HepG2 (cell line): ENCODE results near the gene CA10. TPM values are rescaled to one million over a fixed set of nuclear protein-coding genes. Genes with fewer than 3 reads are reported as not detected.

Source experiments
- ATAC-seq: fragments of 200-7000 bp; cut with Tn5 transposase; 3 replicates; pipeline ENCODE4 v1.9.1; 2020; ENCODE audit warnings: mild to moderate bottlenecking, moderate library complexity
- BruUV-seq: library from RNA; stranded (reverse); fragments of 400-500 nt; replicated peaks from 2 replicates; lab custom pipeline; 2021; lab: Mats Ljungman, UMichigan
- CTCF ChIA-PET: fragments of 300-600 bp; formaldehyde crosslinking; extraction: SDS; loops from one replicate; lab custom pipeline; 2021; ENCODE audit warnings: low total read pairs, inconsistent platforms, low intra/inter-chr PET ratio; lab: Yijun Ruan, JAX
- POLR2A ChIA-PET: fragments of 350-600 bp; sonication (Branson Sonifier 250); formaldehyde crosslinking; loops from one replicate; lab custom pipeline; 2020; ENCODE audit warnings: antibody characterized with exemption, inconsistent platforms; lab: Yijun Ruan, JAX
- DNase-seq: peaks from one replicate; pipeline ENCODE4 v3.0.0-alpha.2; 2015; ENCODE audit warnings: low spot score
- FAIRE-seq: peaks from 3 replicates; lab custom pipeline; 2011; peaks lifted over from hg19 to GRCh38; lab: Jason Lieb, UNC
- H2AFZ ChIP-seq: one replicate; pipeline ENCODE4 v1.6.1; 2011; ENCODE audit warnings: low read length, inconsistent platforms
- H3K27ac ChIP-seq: fragments of 300-600 bp; 3 replicates; pipeline ENCODE4 v1.8.0; 2011; ENCODE audit warnings: mixed run types, mild to moderate bottlenecking, mixed read lengths, low read length, inconsistent platforms; ENCODE audit not compliant: insufficient read depth; ENCODE audit errors: extremely low read length
- H3K27me3 ChIP-seq, 2 experiments: fragments of 200-600 bp in 1 of 2; 2 replicates in 1 of 2; 3 replicates in 1 of 2; pipeline versions ENCODE4 v1.6.0 to v1.8.0; 2011; ENCODE audit warnings: low read length in 2 of 2, mild to moderate bottlenecking in 2 of 2, moderate library complexity in 2 of 2, inconsistent platforms in 1 of 2; ENCODE audit not compliant: insufficient read depth in 2 of 2, control insufficient read depth in 1 of 2
- H3K36me3 ChIP-seq, 2 experiments: fragments of 200-600 bp in 1 of 2; replicated peaks in 1 of 2; 2 replicates in 1 of 2; 3 replicates in 1 of 2; pipeline versions ENCODE4 v1.5.1 to v1.8.0; 2011; ENCODE audit warnings: low read length in 2 of 2, inconsistent platforms in 1 of 2; ENCODE audit not compliant: insufficient read depth in 2 of 2, control insufficient read depth in 1 of 2
- H3K4me1 ChIP-seq: 2 replicates; pipeline ENCODE4 v1.5.1; 2012; ENCODE audit warnings: low read length, inconsistent platforms; ENCODE audit not compliant: insufficient read depth
- H3K4me2 ChIP-seq: 2 replicates; pipeline ENCODE4 v1.6.0; 2011; ENCODE audit warnings: low read depth, low read length, inconsistent platforms
- H3K4me3 ChIP-seq, 3 experiments: fragments of 200-600 bp in 1 of 3; sonication (generic), shearing (Covaris generic) in 1 of 3; replicated peaks in 1 of 3; 2 replicates each; pipeline ENCODE4 v1.5.1; 2011 to 2016; ENCODE audit warnings: low read length in 3 of 3, inconsistent platforms in 2 of 3, low read depth in 2 of 3, mild to moderate bottlenecking in 2 of 3, control low read depth in 1 of 3, mixed read lengths in 1 of 3; ENCODE audit not compliant: insufficient read depth in 1 of 3
- H3K79me2 ChIP-seq: one replicate; pipeline ENCODE4 v1.6.1; 2011; ENCODE audit warnings: low read length, inconsistent platforms; ENCODE audit not compliant: insufficient read depth
- H3K9ac ChIP-seq: 2 replicates; pipeline ENCODE4 v1.6.0; 2011; ENCODE audit warnings: mild to moderate bottlenecking, low read depth, low read length, inconsistent platforms; ENCODE audit not compliant: insufficient read depth
- H3K9me3 ChIP-seq: 2 replicates; pipeline ENCODE4 v1.5.1; 2012; ENCODE audit warnings: mild to moderate bottlenecking, low read length
- H4K20me1 ChIP-seq: 2 replicates; pipeline ENCODE4 v1.6.0; 2011; ENCODE audit warnings: inconsistent platforms, mild to moderate bottlenecking, low read length, moderate library complexity; ENCODE audit not compliant: insufficient read depth
- EHMT2 ChIP-seq: fragments of 200-600 bp; sonication (generic); IDR thresholded peaks from 2 replicates; pipeline ENCODE4 v1.7.0; 2017; ENCODE audit warnings: antibody characterized with exemption, low read depth, low read length, borderline replicate concordance
- EP300 ChIP-seq, 3 experiments: sonication (generic) in 1 of 3; formaldehyde crosslinking in 1 of 3; IDR thresholded peaks; 2 replicates each; pipeline versions ENCODE4 v1.5.1 to v1.6.1; 2011 to 2020; ENCODE audit warnings: low read depth in 2 of 3, low read length in 2 of 3, borderline replicate concordance in 1 of 3, improper control_type of control experiment in 1 of 3, mild to moderate bottlenecking in 1 of 3, missing genetic modification reagents in 1 of 3, moderate library complexity in 1 of 3
- HMGA1 ChIP-seq: sonication (generic); formaldehyde crosslinking; conservative IDR thresholded peaks from 2 replicates; pipeline ENCODE4 v1.4.0; 2020; ENCODE audit warnings: missing genetic modification reagents
- MAFK ChIP-seq, 2 experiments: IDR thresholded peaks in 1 of 2; conservative IDR thresholded peaks in 1 of 2; 2 replicates each; pipeline ENCODE4 v1.6.1; 2011; ENCODE audit warnings: improper control_type of control experiment in 2 of 2, low read length in 2 of 2
- NFRKB ChIP-seq: fragments of 450-650 bp; IDR thresholded peaks from 2 replicates; pipeline ENCODE4 v1.6.1; 2017
- PAWR ChIP-seq: sonication (generic); formaldehyde crosslinking; IDR thresholded peaks from 2 replicates; pipeline ENCODE4 v1.4.0; 2020; ENCODE audit warnings: missing genetic modification reagents, mild to moderate bottlenecking, borderline replicate concordance
- PHF20 ChIP-seq: sonication (generic); formaldehyde crosslinking; IDR thresholded peaks from 2 replicates; pipeline ENCODE4 v1.5.0; 2020; ENCODE audit warnings: mild to moderate bottlenecking, missing genetic modification reagents
- RAD21 ChIP-seq: fragments of 450-650 bp; formaldehyde crosslinking; IDR thresholded peaks from 2 replicates; pipeline ENCODE4 v1.5.0; 2020; ENCODE audit warnings: mild to moderate bottlenecking
- SAP130 ChIP-seq: IDR thresholded peaks from 2 replicates; pipeline ENCODE4 v1.6.1; 2016; ENCODE audit warnings: low read depth
- SCMH1 ChIP-seq: sonication (generic); formaldehyde crosslinking; IDR thresholded peaks from 2 replicates; pipeline ENCODE4 v1.9.0; 2021; ENCODE audit warnings: missing genetic modification reagents, mild to moderate bottlenecking, borderline replicate concordance
- ZFP37 ChIP-seq: sonication (generic); formaldehyde crosslinking; IDR thresholded peaks from 2 replicates; pipeline ENCODE4 v1.4.0; 2020; ENCODE audit warnings: missing genetic modification reagents, borderline replicate concordance
- ZNF788 ChIP-seq: sonication (generic); formaldehyde crosslinking; IDR thresholded peaks from 2 replicates; pipeline ENCODE4 v1.5.0; 2020; ENCODE audit warnings: mild to moderate bottlenecking, missing genetic modification reagents, borderline replicate concordance
- ZNF792 ChIP-seq: IDR thresholded peaks from 2 replicates; pipeline ENCODE4 v1.6.1; 2016
- WGBS: methylation state at CpG from one replicate; pipeline ENCODE4 v1.1.6; 2017; ENCODE audit warnings: low lambda C conversion rate; 5-methylcytosine and 5-hydroxymethylcytosine counted together
- in situ Hi-C: cut with HindIII; loops from 2 replicates; pipeline ENCODE4 v1.10.0; 2017; ENCODE audit warnings: low pct_unique_long_range_greater_than_20kb; ENCODE audit not compliant: extremely low pct_ligation_motif_present
- intact Hi-C: fragments of 100-400 bp; cut with micrococcal nuclease; formaldehyde crosslinking; loops from one replicate; pipeline ENCODE4 v1.10.0; 2022; ENCODE audit not compliant: unreplicated experiment
- polyA plus RNA-seq, 8 experiments: library from polyadenylated mRNA; depleted of rRNA in 3 of 8; stranded (reverse) in 7 of 8; unstranded in 1 of 8; fragments of >200 nt; fragmentation: Illumina TruSeq in 4 of 8; extraction: Trizol in 4 of 8; gene quantifications; 2 replicates each; pipeline versions ENCODE4 v1.2.1 to v1.2.3, GENCODE V29; 2011 to 2016; ENCODE audit warnings: low read depth in 4 of 8, missing spikeins in 1 of 8, mixed read lengths in 1 of 8; ENCODE audit not compliant: insufficient read depth in 1 of 8
- total RNA-seq, 5 experiments: library from RNA; depleted of rRNA; stranded (reverse); fragments of >200 nt; fragmentation: Illumina TruSeq; extraction: Trizol; gene quantifications; 2 replicates each; pipeline ENCODE4 v1.2.3, GENCODE V29; 2016; ENCODE audit warnings: low read depth in 1 of 5
- TF ChIP-seq, protein P1 (sequence below): sonication (generic); formaldehyde crosslinking; IDR thresholded peaks from 2 replicates; pipeline ENCODE4 v1.8.0; 2022; ENCODE audit warnings: low read depth, missing genetic modification reagents
- TF ChIP-seq, protein P2 (sequence below): sonication (generic); formaldehyde crosslinking; IDR thresholded peaks from 2 replicates; pipeline ENCODE4 v1.4.0; 2020; ENCODE audit warnings: missing genetic modification reagents
- TF ChIP-seq, protein P3 (sequence below): sonication (generic); formaldehyde crosslinking; IDR thresholded peaks from 2 replicates; pipeline ENCODE4 v1.8.1; 2023; ENCODE audit warnings: mild to moderate bottlenecking, missing genetic modification reagents

CA10 gene
- total and polyA plus RNA-seq, 2 of the 13 experiments (the other 11 are each of a cell fraction or from before 2014, with no cell fraction given) = not detected

DNA sequence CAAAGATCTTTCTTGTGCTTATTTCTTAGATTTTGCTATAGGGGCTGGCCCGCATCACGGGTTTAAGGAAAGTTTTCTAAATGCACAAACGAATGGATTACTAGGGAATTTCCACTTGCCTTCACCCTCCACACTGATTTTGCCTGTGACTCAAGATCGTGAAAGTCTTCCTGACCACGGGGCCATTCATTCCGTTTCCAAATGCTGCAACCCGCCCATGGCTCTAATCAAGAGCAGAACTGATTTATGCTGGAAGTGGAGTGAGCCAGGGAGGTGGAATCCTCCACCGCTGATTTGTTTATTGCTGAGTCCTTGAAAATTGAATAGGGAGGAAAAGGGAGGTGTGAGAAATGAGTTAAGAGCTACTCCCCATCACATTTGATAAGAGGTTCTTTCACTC lies 52.4 kb downstream of the CA10 start:
- Histone ChIP-seq H3K27ac (no peak overlapping the region), H2AFZ (no peak overlapping the region), H3K27me3 (no peaks in the 10 kb centered on the region), H3K79me2 (no peaks in the 10 kb centered on the region), H3K36me3 (no peaks in the 10 kb centered on the region), H4K20me1 (no peaks in the 10 kb centered on the region), H3K4me1 (no peaks in the 10 kb centered on the region), H3K4me3 (no peak overlapping the region), H3K4me2 (no peak overlapping the region), H3K9ac (no peak overlapping the region), H3K9me3 (no peaks in the 10 kb centered on the region)
- CTCF ChIA-PET = interaction anchor here (1.3 to 2.5 kb wide), 2 partner anchors 342 to 734 kb away, joined by 5 to 15 read pairs; no protein-coding TSS in a partner anchor
- no TSS peak for BruUV-seq
- WGBS = 36% methylated on average over 8 of the region's 8 CpGs
- FAIRE-seq (no peak), DNase-seq (no peak), ATAC-seq (no peak)
- POLR2A ChIA-PET = no interaction called here
- TF ChIP-seq MAFK (conservative IDR thresholded peaks at IDR 0.05 in 1 of 2, IDR thresholded peaks at IDR 0.05 in 1 of 2; ENCODE audit: low read length in 2 of 2) = 0 out of 4 replicates have a peak, but pooled peaks of 1 of the 2 experiments have one; percentile 15
- TF ChIP-seq ZNF788 (CRISPR knock-in tag) = no peak
- TF ChIP-seq SCMH1 = no peak
- no peak for TF ChIP-seq NFRKB
- no peak for TF ChIP-seq PHF20 (CRISPR knock-in tag)
- no peak for TF ChIP-seq PAWR (CRISPR knock-in tag)
- no peak for TF ChIP-seq EHMT2
- intact Hi-C loops = loop anchor here (1.0 to 2.0 kb wide), 2 partner anchors 342 to 521 kb away; no protein-coding TSS in a partner anchor
- in situ Hi-C loops = loop anchor here (10.0 to 25.0 kb wide), 2 partner anchors 244 to 341 kb away; no protein-coding TSS in a partner anchor

DNA sequence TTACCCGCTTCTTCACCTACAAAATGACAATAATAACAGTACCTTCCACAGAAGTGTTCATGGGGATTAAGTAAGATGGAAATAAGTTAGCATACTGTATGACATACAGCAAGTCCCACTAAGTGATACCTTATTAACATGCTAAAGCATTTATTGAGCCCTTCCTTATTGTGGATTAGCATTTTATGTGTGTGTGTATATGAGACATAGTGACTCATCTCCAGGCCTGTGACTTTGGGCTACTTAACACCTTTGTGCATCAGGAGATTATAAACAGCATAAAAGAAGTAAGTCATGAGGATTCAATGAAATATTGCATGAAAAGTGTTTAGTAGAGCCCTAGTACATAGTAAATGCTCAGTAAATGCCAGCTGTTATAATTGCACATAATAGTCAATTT lies 52.9 kb downstream of the CA10 start:
- Histone ChIP-seq H3K27ac (no peak overlapping the region), H3K27me3 (no peaks in the 10 kb centered on the region), H3K4me3 (no peak overlapping the region), H3K36me3 (no peaks in the 10 kb centered on the region), H2AFZ (no peak overlapping the region), H3K4me1 (no peaks in the 10 kb centered on the region), H4K20me1 (no peaks in the 10 kb centered on the region), H3K9ac (no peak overlapping the region), H3K9me3 (no peaks in the 10 kb centered on the region), H3K79me2 (no peaks in the 10 kb centered on the region), H3K4me2 (no peak overlapping the region)
- no TSS peak for BruUV-seq
- CTCF ChIA-PET = interaction anchor here (2.5 kb wide), 1 partner anchor 341 kb away, joined by 15 read pairs; no protein-coding TSS in a partner anchor
- FAIRE-seq (no peak), ATAC-seq (no peak), DNase-seq (no peak)
- POLR2A ChIA-PET = no interaction called here
- in situ Hi-C loops = loop anchor here (10.0 to 25.0 kb wide), 2 partner anchors 243 to 341 kb away; no protein-coding TSS in a partner anchor
- intact Hi-C loops = no loop called here
- WGBS = 25% methylated on average over 1 of the region's 1 CpG
- TF ChIP-seq, protein P1, sequence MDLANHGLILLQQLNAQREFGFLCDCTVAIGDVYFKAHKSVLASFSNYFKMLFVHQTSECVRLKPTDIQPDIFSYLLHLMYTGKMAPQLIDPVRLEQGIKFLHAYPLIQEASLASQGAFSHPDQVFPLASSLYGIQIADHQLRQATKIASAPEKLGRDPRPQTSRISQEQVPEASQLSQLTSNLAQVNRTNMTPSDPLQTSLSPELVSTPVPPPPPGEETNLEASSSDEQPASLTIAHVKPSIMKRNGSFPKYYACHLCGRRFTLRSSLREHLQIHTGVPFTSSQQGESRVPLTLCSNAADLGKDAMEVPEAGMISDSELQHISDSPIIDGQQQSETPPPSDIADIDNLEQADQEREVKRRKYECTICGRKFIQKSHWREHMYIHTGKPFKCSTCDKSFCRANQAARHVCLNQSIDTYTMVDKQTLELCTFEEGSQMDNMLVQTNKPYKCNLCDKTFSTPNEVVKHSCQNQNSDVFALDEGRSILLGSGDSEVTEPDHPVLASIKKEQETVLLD (CRISPR knock-in tag) = no peak
- TF ChIP-seq MAFK (conservative IDR thresholded peaks at IDR 0.05 in 1 of 2, IDR thresholded peaks at IDR 0.05 in 1 of 2; ENCODE audit: low read length in 2 of 2) (no peak), EP300 (IDR thresholded peaks at IDR 0.05; ENCODE audit: low read depth in 2 of 2, low read length in 2 of 2) (no peak), EP300 (CRISPR knock-in tag; IDR thresholded peaks at IDR 0.05; ENCODE audit: borderline replicate concordance) (no peak), HMGA1 (CRISPR knock-in tag) (no peak), SAP130 (CRISPR knock-in tag) (no peak), ZFP37 (no peak), ZNF792 (CRISPR knock-in tag) (no peak), RAD21 (CRISPR knock-in tag) (no peak)
- TF ChIP-seq, protein P2, sequence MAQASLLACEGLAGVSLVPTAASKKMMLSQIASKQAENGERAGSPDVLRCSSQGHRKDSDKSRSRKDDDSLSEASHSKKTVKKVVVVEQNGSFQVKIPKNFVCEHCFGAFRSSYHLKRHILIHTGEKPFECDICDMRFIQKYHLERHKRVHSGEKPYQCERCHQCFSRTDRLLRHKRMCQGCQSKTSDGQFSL (CRISPR knock-in tag) = no peak
- TF ChIP-seq, protein P3, sequence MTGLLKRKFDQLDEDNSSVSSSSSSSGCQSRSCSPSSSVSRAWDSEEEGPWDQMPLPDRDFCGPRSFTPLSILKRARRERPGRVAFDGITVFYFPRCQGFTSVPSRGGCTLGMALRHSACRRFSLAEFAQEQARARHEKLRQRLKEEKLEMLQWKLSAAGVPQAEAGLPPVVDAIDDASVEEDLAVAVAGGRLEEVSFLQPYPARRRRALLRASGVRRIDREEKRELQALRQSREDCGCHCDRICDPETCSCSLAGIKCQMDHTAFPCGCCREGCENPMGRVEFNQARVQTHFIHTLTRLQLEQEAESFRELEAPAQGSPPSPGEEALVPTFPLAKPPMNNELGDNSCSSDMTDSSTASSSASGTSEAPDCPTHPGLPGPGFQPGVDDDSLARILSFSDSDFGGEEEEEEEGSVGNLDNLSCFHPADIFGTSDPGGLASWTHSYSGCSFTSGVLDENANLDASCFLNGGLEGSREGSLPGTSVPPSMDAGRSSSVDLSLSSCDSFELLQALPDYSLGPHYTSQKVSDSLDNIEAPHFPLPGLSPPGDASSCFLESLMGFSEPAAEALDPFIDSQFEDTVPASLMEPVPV = no peak
